ENCODE measurements around the gene IL17C.

- TF ChIP-seq CTCF (IDR thresholded peaks at IDR 0.05) (no peak), POLR2A (IDR thresholded peaks at IDR 0.05) (no peak)
Measured at GRCh38 chr16:88673716-88674379, 35.5 kb downstream of the IL17C start.
